ENCODE measurements around the gene DPEP1.
A peak's percentile ranks its signal among the peaks of the same experiment; 100 is the strongest.
"Not testable (repeated sequence)": the region's sequence is repeated elsewhere in the genome, so short reads cannot be mapped to it uniquely, and the experiment has no call there.

DPEP1 gene

GRCh38 chr16:89613231-89613953, at the start of gene DPEP1:
Gene DPEP1 (plus strand): TSS chr16:89613642. CDS start chr16:89630411, 16,769 bp downstream.
- no peak within 1 kb of the TSS for H3K9ac ChIP-seq (ENCODE audit: low read length in 2 of 2)
- H3K36me3 ChIP-seq (ENCODE audit: control insufficient read depth in 2 of 2, insufficient read depth in 2 of 2, low read length in 2 of 2), result no peaks in the 10 kb centered on the region
- H3K9me3 ChIP-seq (ENCODE audit: control insufficient read depth in 2 of 2, low read length in 2 of 2), result no peaks in the 10 kb centered on the region
- H3K27ac ChIP-seq (ENCODE audit: low read length), result no peak within 1 kb of the TSS
- peaks cover 16 to 17% of the 10 kb centered on the region in 2 donors for H3K27me3 ChIP-seq (ENCODE audit: control insufficient read depth in 1 of 2, insufficient read depth in 2 of 2, low read length in 2 of 2)
- no peaks in the 10 kb centered on the region for H3K4me1 ChIP-seq (ENCODE audit: control insufficient read depth, insufficient read depth, low read length)
- no peak within 1 kb of the TSS for H3K4me3 ChIP-seq (ENCODE audit: low read length in 2 of 2)

DNA sequence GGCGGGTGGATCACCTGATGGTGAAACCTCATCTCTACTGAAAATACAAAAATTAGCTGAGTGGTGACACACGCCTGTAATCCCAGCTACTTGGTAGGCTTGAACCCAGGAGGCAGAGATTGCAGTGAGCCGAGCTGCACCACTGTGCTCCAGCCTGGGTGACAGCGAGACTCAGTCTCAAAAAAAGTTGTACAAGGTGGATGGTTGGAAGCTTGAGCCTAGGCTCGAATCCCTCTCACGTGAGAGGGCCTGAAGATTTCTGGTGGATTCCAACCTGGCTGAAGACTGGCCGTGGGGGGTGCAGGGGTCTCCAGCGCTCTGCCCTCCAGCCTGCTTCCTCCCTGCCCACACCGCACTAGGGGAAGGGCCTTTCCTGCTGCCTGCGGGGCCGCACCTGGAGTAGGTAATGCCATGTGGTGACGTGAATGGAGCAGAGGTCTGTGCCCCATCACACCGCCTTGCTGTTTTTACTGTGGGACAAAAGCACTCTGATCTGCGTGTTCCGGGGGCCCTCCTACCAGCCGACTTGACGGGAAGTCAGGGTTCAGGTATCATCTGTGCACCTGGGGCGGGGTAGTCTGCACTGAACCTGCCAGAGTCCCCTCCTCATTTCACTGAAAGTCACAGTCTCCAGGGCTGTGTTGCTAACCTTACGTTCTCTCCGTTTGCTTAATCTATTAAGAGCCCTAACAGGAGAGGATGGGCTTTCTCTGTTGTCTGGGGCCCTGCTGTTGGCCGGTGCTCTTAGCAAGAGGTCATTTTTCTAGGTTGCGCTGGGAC, 48.8 kb upstream of the DPEP1 start:
- Histone ChIP-seq H3K4me3 (ENCODE audit: low read length in 2 of 2) (no peak overlapping the region), H3K27me3 (ENCODE audit: control insufficient read depth in 1 of 2, insufficient read depth in 2 of 2, low read length in 2 of 2) (peaks cover 0 to 3% of the 10 kb centered on the region in 2 donors), H3K27ac (ENCODE audit: low read length) (no peak overlapping the region), H3K9ac (ENCODE audit: low read length in 2 of 2) (no peak overlapping the region), H3K4me1 (ENCODE audit: control insufficient read depth, insufficient read depth, low read length) (peaks cover 44% of the 10 kb centered on the region), H3K9me3 (ENCODE audit: control insufficient read depth in 2 of 2, low read length in 2 of 2) (no peaks in the 10 kb centered on the region), H3K36me3 (ENCODE audit: control insufficient read depth in 2 of 2, insufficient read depth in 2 of 2, low read length in 2 of 2) (peaks cover 31% of the 10 kb centered on the region in 2 donors)

DNA sequence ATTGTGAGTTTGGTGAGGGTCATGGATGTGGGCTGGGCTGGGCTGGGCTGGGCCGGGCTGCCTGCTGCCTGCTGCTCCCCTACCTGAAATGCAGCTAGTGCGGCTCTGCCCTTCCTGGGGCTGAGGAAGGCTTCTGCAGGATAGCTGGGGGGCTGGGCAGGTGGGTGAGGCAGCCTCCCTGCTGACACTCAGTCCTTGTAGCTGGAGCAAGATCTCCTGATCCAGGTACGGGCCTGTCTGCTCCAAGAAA, 48.3 kb upstream of the DPEP1 start:
- no peak overlapping the region for H3K27ac ChIP-seq (ENCODE audit: low read length)
- H3K4me1 ChIP-seq (ENCODE audit: control insufficient read depth, insufficient read depth, low read length), result peaks cover 41% of the 10 kb centered on the region

GRCh38 chr16:89565506-89566372, 47.7 kb upstream of the DPEP1 start:
- no peak overlapping the region for H3K9ac ChIP-seq (ENCODE audit: low read length in 2 of 2)
- H3K9me3 ChIP-seq (ENCODE audit: control insufficient read depth in 2 of 2, low read length in 2 of 2), result no peaks in the 10 kb centered on the region
- peak overlapping the region; percentile 8 to 58 for H3K4me3 ChIP-seq (ENCODE audit: low read length in 2 of 2)
- peaks cover 8% of the 10 kb centered on the region in 2 donors for H3K27me3 ChIP-seq (ENCODE audit: control insufficient read depth in 1 of 2, insufficient read depth in 2 of 2, low read length in 2 of 2)
- peaks cover 31% of the 10 kb centered on the region in 2 donors for H3K36me3 ChIP-seq (ENCODE audit: control insufficient read depth in 2 of 2, insufficient read depth in 2 of 2, low read length in 2 of 2)
- H3K4me1 ChIP-seq (ENCODE audit: control insufficient read depth, insufficient read depth, low read length), result peaks cover 41% of the 10 kb centered on the region
- H3K27ac ChIP-seq (ENCODE audit: low read length), result no peak overlapping the region

More for the DNA sequence above, 48.3 kb upstream of the DPEP1 start:
- peak overlapping the region in 1 of 2 donors; percentile 58 for H3K4me3 ChIP-seq (ENCODE audit: low read length in 2 of 2)
- H3K27me3 ChIP-seq (ENCODE audit: control insufficient read depth in 1 of 2, insufficient read depth in 2 of 2, low read length in 2 of 2), result peaks cover 4 to 5% of the 10 kb centered on the region in 2 donors
- H3K9ac ChIP-seq (ENCODE audit: low read length in 2 of 2), result no peak overlapping the region
- H3K9me3 ChIP-seq (ENCODE audit: control insufficient read depth in 2 of 2, low read length in 2 of 2), result no peaks in the 10 kb centered on the region
- peaks cover 31% of the 10 kb centered on the region in 2 donors for H3K36me3 ChIP-seq (ENCODE audit: control insufficient read depth in 2 of 2, insufficient read depth in 2 of 2, low read length in 2 of 2)

- Histone ChIP-seq H3K27me3 (ENCODE audit: control insufficient read depth in 1 of 2, insufficient read depth in 2 of 2, low read length in 2 of 2) (peaks cover 16 to 20% of the 10 kb centered on the region in 2 donors), H3K4me1 (ENCODE audit: control insufficient read depth, insufficient read depth, low read length) (peaks cover 26% of the 10 kb centered on the region)
Observed at GRCh38 chr16:89567656-89568594, 45.5 kb upstream of the DPEP1 start.

GRCh38 chr16:89569506-89570341, 43.7 kb upstream of the DPEP1 start:
- H3K4me1 ChIP-seq (ENCODE audit: control insufficient read depth, insufficient read depth, low read length), result peaks cover 24% of the 10 kb centered on the region
- H3K9me3 ChIP-seq (ENCODE audit: control insufficient read depth in 2 of 2, low read length in 2 of 2), result no peaks in the 10 kb centered on the region
- peaks cover 1 to 3% of the 10 kb centered on the region in 2 donors for H3K36me3 ChIP-seq (ENCODE audit: control insufficient read depth in 2 of 2, insufficient read depth in 2 of 2, low read length in 2 of 2)
- peaks cover 25 to 37% of the 10 kb centered on the region in 2 donors for H3K27me3 ChIP-seq (ENCODE audit: control insufficient read depth in 1 of 2, insufficient read depth in 2 of 2, low read length in 2 of 2)
- no peak overlapping the region for H3K9ac ChIP-seq (ENCODE audit: low read length in 2 of 2)
- no peak overlapping the region for H3K4me3 ChIP-seq (ENCODE audit: low read length in 2 of 2)
- no peak overlapping the region for H3K27ac ChIP-seq (ENCODE audit: low read length)

More at GRCh38 chr16:89567656-89568594, 45.5 kb upstream of the DPEP1 start:
- Histone ChIP-seq H3K4me3 (ENCODE audit: low read length in 2 of 2) (no peak overlapping the region), H3K27ac (ENCODE audit: low read length) (no peak overlapping the region), H3K9ac (ENCODE audit: low read length in 2 of 2) (no peak overlapping the region), H3K36me3 (ENCODE audit: control insufficient read depth in 2 of 2, insufficient read depth in 2 of 2, low read length in 2 of 2) (peaks cover 16 to 17% of the 10 kb centered on the region in 2 donors), H3K9me3 (ENCODE audit: control insufficient read depth in 2 of 2, low read length in 2 of 2) (no peaks in the 10 kb centered on the region)

DNA sequence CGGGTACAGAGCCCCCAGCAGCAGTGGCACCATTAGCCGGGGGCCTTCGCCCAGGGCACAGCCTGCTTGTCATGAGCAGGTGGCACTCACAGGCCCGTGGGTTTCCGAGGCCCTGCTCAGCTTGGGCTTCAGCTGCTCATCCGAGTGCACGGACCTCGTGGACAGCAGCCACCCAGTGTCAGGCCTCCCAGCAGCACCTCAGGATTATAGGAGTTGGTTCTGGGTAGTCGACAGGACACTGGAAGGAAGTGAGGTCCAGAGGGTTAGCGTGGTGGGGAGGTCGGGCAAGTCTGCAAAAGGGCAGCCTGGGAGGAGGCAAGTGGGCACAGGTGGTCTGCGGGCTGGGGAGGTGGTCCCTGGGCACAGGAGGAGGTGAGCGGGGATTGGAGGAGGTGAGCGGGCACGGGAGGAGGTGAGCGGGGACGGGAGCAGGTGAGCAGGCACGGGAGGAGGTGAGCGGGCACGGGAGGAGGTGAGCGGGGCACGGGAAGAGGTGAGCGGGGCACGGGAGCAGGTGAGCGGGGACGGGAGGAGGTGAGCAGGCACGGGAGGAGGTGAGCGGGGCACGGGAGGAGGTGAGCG, 43.0 kb upstream of the DPEP1 start:
- no peak overlapping the region for H3K4me3 ChIP-seq (ENCODE audit: low read length in 2 of 2)
- H3K36me3 ChIP-seq (ENCODE audit: control insufficient read depth in 2 of 2, insufficient read depth in 2 of 2, low read length in 2 of 2), result no peaks in the 10 kb centered on the region
- peaks cover 28 to 43% of the 10 kb centered on the region in 2 donors for H3K27me3 ChIP-seq (ENCODE audit: control insufficient read depth in 1 of 2, insufficient read depth in 2 of 2, low read length in 2 of 2)
- H3K27ac ChIP-seq (ENCODE audit: low read length), result no peak overlapping the region
- peaks cover 22% of the 10 kb centered on the region for H3K4me1 ChIP-seq (ENCODE audit: control insufficient read depth, insufficient read depth, low read length)
- no peaks in the 10 kb centered on the region for H3K9me3 ChIP-seq (ENCODE audit: control insufficient read depth in 2 of 2, low read length in 2 of 2)
- H3K9ac ChIP-seq (ENCODE audit: low read length in 2 of 2), result no peak overlapping the region

DNA sequence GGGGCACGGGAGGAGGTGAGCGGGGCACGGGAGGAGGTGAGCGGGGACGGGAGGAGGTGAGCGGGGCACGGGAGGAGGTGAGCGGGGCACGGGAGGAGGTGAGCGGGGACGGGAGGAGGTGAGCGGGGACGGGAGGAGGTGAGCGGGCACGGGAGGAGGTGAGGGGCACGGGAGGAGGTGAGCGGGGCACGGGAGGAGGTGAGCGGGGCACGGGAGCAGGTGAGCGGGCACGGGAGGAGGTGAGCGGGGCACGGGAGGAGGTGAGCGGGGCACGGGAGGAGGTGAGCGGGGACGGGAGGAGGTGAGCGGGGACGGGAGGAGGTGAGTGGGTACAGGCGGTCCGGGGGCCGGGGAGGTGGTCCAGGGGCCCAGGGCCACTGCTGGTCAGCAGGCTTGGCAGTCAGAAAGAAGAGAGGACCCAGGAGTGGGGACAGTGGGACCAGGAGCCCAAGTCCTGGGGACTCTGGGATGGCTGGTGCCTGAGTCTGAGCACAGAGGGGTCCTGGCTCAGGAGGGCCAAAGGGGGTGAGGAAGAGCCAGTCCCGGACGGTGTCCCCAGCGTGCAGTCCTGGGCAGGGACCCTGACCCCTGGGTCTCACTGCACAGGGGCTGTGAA, 42.4 kb upstream of the DPEP1 start:
- H3K27ac ChIP-seq (ENCODE audit: low read length); H3K9me3 ChIP-seq (ENCODE audit: control insufficient read depth in 2 of 2, low read length in 2 of 2); H3K36me3 ChIP-seq (ENCODE audit: control insufficient read depth in 2 of 2, insufficient read depth in 2 of 2, low read length in 2 of 2); H3K9ac ChIP-seq (ENCODE audit: low read length in 2 of 2); H3K4me3 ChIP-seq (ENCODE audit: low read length in 2 of 2): not testable (repeated sequence)
- Histone ChIP-seq H3K27me3 (ENCODE audit: control insufficient read depth in 1 of 2, insufficient read depth in 2 of 2, low read length in 2 of 2) (peaks cover 28 to 47% of the 10 kb centered on the region in 2 donors), H3K4me1 (ENCODE audit: control insufficient read depth, insufficient read depth, low read length) (peaks cover 19% of the 10 kb centered on the region)

DNA sequence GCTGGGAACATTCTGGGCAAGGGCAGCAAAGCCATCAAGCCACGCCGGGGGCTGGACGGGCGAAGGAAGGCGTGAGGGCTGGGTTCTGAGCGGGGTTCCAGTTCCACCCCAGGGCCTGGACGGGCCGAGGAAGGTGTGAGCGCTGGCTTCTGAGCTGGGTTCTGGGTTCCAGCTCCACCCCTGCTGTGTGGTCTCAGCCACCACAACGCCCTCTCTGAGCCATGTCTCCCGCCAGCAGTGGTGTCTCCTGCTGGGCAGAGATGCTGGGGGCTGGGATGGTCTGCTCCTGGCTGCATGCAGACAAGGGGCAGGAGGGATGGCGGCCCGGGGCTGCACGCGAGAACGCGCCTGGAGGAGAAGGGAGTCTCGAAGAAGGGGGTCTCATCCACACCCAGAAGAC, 41.8 kb upstream of the DPEP1 start:
- H3K27ac ChIP-seq (ENCODE audit: low read length), result no peak overlapping the region
- peaks cover 28 to 52% of the 10 kb centered on the region in 2 donors for H3K27me3 ChIP-seq (ENCODE audit: control insufficient read depth in 1 of 2, insufficient read depth in 2 of 2, low read length in 2 of 2)

More for the DNA sequence above, 41.8 kb upstream of the DPEP1 start:
- H3K4me3 ChIP-seq (ENCODE audit: low read length in 2 of 2), result no peak overlapping the region
- H3K4me1 ChIP-seq (ENCODE audit: control insufficient read depth, insufficient read depth, low read length), result peaks cover 16% of the 10 kb centered on the region
- no peak overlapping the region for H3K9ac ChIP-seq (ENCODE audit: low read length in 2 of 2)
- no peaks in the 10 kb centered on the region for H3K36me3 ChIP-seq (ENCODE audit: control insufficient read depth in 2 of 2, insufficient read depth in 2 of 2, low read length in 2 of 2)
- no peaks in the 10 kb centered on the region for H3K9me3 ChIP-seq (ENCODE audit: control insufficient read depth in 2 of 2, low read length in 2 of 2)

Measured in stomach smooth muscle (tissue), 2 donors.